ENCODE measurements around the gene STK38L. TPM values are rescaled to one million over a fixed set of nuclear protein-coding genes. Genes with fewer than 3 reads are reported as not detected.

STK38L gene
- total and polyA plus RNA-seq, 2 of the 4 experiments (the other 2 are of a cell fraction): 5.1 to 7.2 TPM

GRCh38 chr12:27280412-27280811 is 36.3 kb downstream of the STK38L start:
- Histone ChIP-seq H3K23ac (ENCODE audit: low read depth, low read length) (no peak overlapping the region), H3K4me2 (ENCODE audit: low read depth, low read length) (no peak overlapping the region), H4K8ac (ENCODE audit: low read depth in 2 of 2, low read length in 2 of 2) (no peak overlapping the region), H3K27me3 (ENCODE audit: control insufficient read depth, insufficient read depth, low read length) (no peaks in the 10 kb centered on the region), H2BK5ac (ENCODE audit: low read depth, low read length, poor library complexity, severe bottlenecking) (no peak overlapping the region), H3K4ac (ENCODE audit: low read depth, low read length) (no peak overlapping the region), H3K4me3 (ENCODE audit: insufficient read depth, low read depth, low read length) (no peak overlapping the region), H3K9ac (ENCODE audit: low read depth, low read length) (no peak overlapping the region), H2BK20ac (ENCODE audit: low read depth, low read length) (no peak overlapping the region), H3K18ac (ENCODE audit: low read depth, low read length) (no peak overlapping the region), H4K20me1 (ENCODE audit: insufficient read depth, low read length) (no peaks in the 10 kb centered on the region), H3K36me3 (ENCODE audit: control insufficient read depth, insufficient read depth, low read length) (peaks cover 1% of the 10 kb centered on the region; the same call in 1 of the 2 replicates), H2AK5ac (ENCODE audit: low read depth, low read length) (0 out of 2 replicates have a peak overlapping the region, but pooled peaks have one; percentile 29), H3K79me1 (ENCODE audit: low read depth in 1 of 2, low read length in 2 of 2) (peaks cover 9 to 39% of the 10 kb centered on the region in 2 experiments; a peak in 3 of 4 replicates), H4K5ac (ENCODE audit: low read depth, low read length) (no peak overlapping the region), H3K9me3 (ENCODE audit: control insufficient read depth, insufficient read depth, low read length) (no peaks in the 10 kb centered on the region), H3K56ac (ENCODE audit: extremely low read depth, insufficient read depth, low read length) (no peak overlapping the region), H3K27ac (ENCODE audit: insufficient read depth, low read length) (no peak overlapping the region), H3K14ac (replicated peaks; ENCODE audit: low read depth, low read length) (no peak overlapping the region), H2AK9ac (replicated peaks; ENCODE audit: low read depth, low read length, poor library complexity) (no peak overlapping the region), H2AFZ (replicated peaks; ENCODE audit: low read length, poor library complexity) (no peak overlapping the region), H3K4me1 (ENCODE audit: control insufficient read depth, insufficient read depth, low read length) (peaks cover 9% of the 10 kb centered on the region), H4K91ac (ENCODE audit: insufficient read depth, low read depth, low read length) (no peak overlapping the region), H2BK15ac (ENCODE audit: low read depth, low read length) (no peak overlapping the region), H3K9me1 (ENCODE audit: insufficient read depth, low read length) (peaks cover 5% of the 10 kb centered on the region; the same call in 1 of the 2 replicates), H2BK120ac (ENCODE audit: low read depth, low read length) (no peak overlapping the region)
- dilution Hi-C loops (cut with HindIII; ENCODE audit: low sequenced_read_pairs, unreplicated experiment): no loop called here
- WGBS, 2 experiments (ENCODE audit: extremely low coverage in 2 of 2, insufficient read length in 1 of 2): no CpG with 5 or more reads among the region's 5 CpGs
- intact Hi-C loops (cut with micrococcal nuclease): no loop called here
- BruUV-seq (replicated peaks): no TSS peak
- CTCF ChIA-PET: no interaction called here
- POLR2A ChIA-PET (ENCODE audit: unreplicated experiment): no interaction called here
- in situ Hi-C loops (cut with MboI; ENCODE audit: low sequenced_read_pairs): no loop called here
- TF ChIP-seq FOS (IDR thresholded peaks at IDR 0.05; ENCODE audit: low read depth, low read length): no peak
- TF ChIP-seq SMC3 (IDR thresholded peaks at IDR 0.05; ENCODE audit: low read depth, low read length): no peak
- TF ChIP-seq BHLHE40 (IDR thresholded peaks at IDR 0.05; ENCODE audit: low read depth, low read length): no peak
- DNase-seq (no peak), ATAC-seq (ENCODE audit: low read depth) (no peak)

Measured in IMR-90 (cell line).